ENCODE measurements around the gene PYGB. TPM values are rescaled to one million over a fixed set of nuclear protein-coding genes. Genes with fewer than 3 reads are reported as not detected.
"Not testable (repeated sequence)": the region's sequence is repeated elsewhere in the genome, so short reads cannot be mapped to it uniquely, and the experiment has no call there.

The PYGB gene
- total RNA-seq, 1 donor, result 194 TPM

- H3K9me3 ChIP-seq (ENCODE audit: low read depth, low read length), result no peaks in the 10 kb centered on the region
- no peak overlapping the region for H2AFZ ChIP-seq (ENCODE audit: low read length)
- H3K4me2 ChIP-seq (ENCODE audit: insufficient read depth, low read length), result peak overlapping the region; percentile 46
- peaks cover 47% of the 10 kb centered on the region for H3K79me2 ChIP-seq (ENCODE audit: insufficient read depth, low read length)
- TF ChIP-seq, protein P1, sequence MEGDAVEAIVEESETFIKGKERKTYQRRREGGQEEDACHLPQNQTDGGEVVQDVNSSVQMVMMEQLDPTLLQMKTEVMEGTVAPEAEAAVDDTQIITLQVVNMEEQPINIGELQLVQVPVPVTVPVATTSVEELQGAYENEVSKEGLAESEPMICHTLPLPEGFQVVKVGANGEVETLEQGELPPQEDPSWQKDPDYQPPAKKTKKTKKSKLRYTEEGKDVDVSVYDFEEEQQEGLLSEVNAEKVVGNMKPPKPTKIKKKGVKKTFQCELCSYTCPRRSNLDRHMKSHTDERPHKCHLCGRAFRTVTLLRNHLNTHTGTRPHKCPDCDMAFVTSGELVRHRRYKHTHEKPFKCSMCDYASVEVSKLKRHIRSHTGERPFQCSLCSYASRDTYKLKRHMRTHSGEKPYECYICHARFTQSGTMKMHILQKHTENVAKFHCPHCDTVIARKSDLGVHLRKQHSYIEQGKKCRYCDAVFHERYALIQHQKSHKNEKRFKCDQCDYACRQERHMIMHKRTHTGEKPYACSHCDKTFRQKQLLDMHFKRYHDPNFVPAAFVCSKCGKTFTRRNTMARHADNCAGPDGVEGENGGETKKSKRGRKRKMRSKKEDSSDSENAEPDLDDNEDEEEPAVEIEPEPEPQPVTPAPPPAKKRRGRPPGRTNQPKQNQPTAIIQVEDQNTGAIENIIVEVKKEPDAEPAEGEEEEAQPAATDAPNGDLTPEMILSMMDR (IDR thresholded peaks at IDR 0.05; ENCODE audit: extremely low read depth, low read depth, low read length), result no peak
- H3K27ac ChIP-seq (ENCODE audit: low read depth, low read length), result peak overlapping the region; percentile 43
- peaks cover 12% of the 10 kb centered on the region for H4K20me1 ChIP-seq (ENCODE audit: insufficient read depth, low read length)
- H3K4me1 ChIP-seq (ENCODE audit: insufficient read depth, low read length), result peaks cover 18% of the 10 kb centered on the region
- peaks cover 8% of the 10 kb centered on the region for H3K36me3 ChIP-seq (ENCODE audit: insufficient read depth, low read length)
- H3K27me3 ChIP-seq (ENCODE audit: insufficient read depth, low read length), result no peaks in the 10 kb centered on the region
- no peak for DNase-seq (ENCODE audit: insufficient read length, low spot score, missing footprints)
- H3K4me3 ChIP-seq (ENCODE audit: insufficient read depth, low read length), result no peak overlapping the region
These were observed 79.8 kb downstream of the PYGB start for GRCh38 chr20:25327521-25328235.

DNA sequence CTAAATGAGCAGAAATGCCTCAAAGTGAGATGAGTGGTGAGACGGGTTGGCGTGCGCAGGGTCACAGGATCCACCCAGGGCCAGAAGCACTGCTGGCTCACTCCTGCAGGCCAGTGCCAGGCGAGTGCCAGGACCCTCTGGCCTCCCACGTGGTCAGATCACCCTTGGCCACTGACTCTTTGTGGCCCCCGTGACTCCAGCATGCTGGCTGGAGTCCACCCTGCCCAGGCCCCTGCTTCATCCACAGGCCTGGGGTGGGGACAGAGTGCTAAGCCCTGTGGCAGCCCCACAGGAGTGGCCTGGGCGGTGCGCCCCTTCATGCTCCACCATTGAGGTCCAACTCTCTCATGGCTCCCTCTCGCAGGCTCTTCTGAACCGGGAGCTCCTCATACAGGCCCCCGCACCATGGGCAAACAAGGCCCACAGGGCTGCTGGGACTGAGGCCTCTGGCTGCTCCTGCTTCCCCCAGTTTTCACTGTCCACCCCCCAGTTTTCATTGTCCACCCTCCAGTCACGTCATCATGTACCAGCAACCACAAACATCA is 81.1 kb downstream of the PYGB start:
- Histone ChIP-seq H3K9me3 (ENCODE audit: low read depth, low read length) (no peaks in the 10 kb centered on the region), H3K4me3 (ENCODE audit: insufficient read depth, low read length) (no peak overlapping the region), H3K4me2 (ENCODE audit: insufficient read depth, low read length) (no peak overlapping the region), H3K36me3 (ENCODE audit: insufficient read depth, low read length) (no peaks in the 10 kb centered on the region), H3K79me2 (ENCODE audit: insufficient read depth, low read length) (peaks cover 39% of the 10 kb centered on the region), H2AFZ (ENCODE audit: low read length) (no peak overlapping the region), H4K20me1 (ENCODE audit: insufficient read depth, low read length) (peaks cover 12% of the 10 kb centered on the region), H3K4me1 (ENCODE audit: insufficient read depth, low read length) (peaks cover 18% of the 10 kb centered on the region), H3K27me3 (ENCODE audit: insufficient read depth, low read length) (no peaks in the 10 kb centered on the region), H3K27ac (ENCODE audit: low read depth, low read length) (peak overlapping the region; percentile 43)
- TF ChIP-seq, protein P1 (IDR thresholded peaks at IDR 0.05; ENCODE audit: extremely low read depth, low read depth, low read length), result no peak
- DNase-seq (ENCODE audit: insufficient read length, low spot score, missing footprints), result peak; percentile 58

- peaks cover 31% of the 10 kb centered on the region for H3K79me2 ChIP-seq (ENCODE audit: insufficient read depth, low read length)
- not testable (repeated sequence) for H4K20me1 ChIP-seq (ENCODE audit: insufficient read depth, low read length); H3K4me2 ChIP-seq (ENCODE audit: insufficient read depth, low read length); H3K27ac ChIP-seq (ENCODE audit: low read depth, low read length); DNase-seq (ENCODE audit: insufficient read length, low spot score, missing footprints); H3K9me3 ChIP-seq (ENCODE audit: low read depth, low read length); H2AFZ ChIP-seq (ENCODE audit: low read length); H3K4me1 ChIP-seq (ENCODE audit: insufficient read depth, low read length); H3K27me3 ChIP-seq (ENCODE audit: insufficient read depth, low read length); H3K4me3 ChIP-seq (ENCODE audit: insufficient read depth, low read length); H3K36me3 ChIP-seq (ENCODE audit: insufficient read depth, low read length)
These were observed 87.1 kb downstream of the PYGB start for GRCh38 chr20:25334972-25335371.

DNA sequence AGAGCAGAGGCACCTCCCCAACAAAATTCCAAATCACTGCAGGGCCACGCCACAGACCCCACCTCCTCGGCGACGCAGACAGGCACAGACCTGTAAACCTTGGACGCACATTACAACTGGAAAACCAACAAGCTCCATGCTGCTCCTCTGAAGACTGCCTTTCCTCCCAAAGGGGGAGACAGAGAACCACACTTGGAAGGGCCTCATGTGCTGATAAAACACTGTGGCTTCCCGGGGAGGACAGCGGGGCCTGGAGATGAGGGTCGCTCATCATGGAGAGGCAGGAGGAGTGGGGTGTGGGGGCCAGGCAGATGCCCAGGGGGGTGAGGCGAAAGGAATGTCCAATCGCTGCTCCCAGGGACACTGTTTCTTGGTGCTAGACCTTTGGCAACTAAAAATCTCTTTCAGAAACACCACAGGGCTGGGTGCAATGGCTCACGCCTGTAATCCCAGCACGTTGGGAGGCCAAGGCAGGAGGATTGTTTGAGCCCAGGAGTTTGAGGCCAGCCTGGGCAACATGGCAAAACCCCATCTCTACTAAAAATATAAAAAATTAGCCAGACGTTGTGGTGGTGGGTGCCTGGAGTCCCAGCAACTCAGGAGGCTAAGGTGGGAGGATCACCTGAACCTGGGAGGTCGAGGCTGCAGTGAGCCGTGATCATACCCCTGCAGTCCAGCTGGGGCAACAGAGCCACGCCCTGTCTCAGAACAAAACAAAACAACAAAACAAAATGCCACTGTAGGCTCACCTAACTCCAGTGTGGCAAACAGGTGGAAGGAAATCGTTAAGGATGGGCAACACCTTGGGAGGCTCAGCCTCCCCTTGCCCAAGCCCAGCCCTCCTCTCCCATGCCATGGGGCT is 88.9 kb downstream of the PYGB start:
- TF ChIP-seq, protein P1 (IDR thresholded peaks at IDR 0.05; ENCODE audit: extremely low read depth, low read depth, low read length), result peak; percentile 70
- H3K36me3 ChIP-seq (ENCODE audit: insufficient read depth, low read length), result no peaks in the 10 kb centered on the region
- no peaks in the 10 kb centered on the region for H3K4me1 ChIP-seq (ENCODE audit: insufficient read depth, low read length)
- H3K27me3 ChIP-seq (ENCODE audit: insufficient read depth, low read length), result no peaks in the 10 kb centered on the region
- H3K9me3 ChIP-seq (ENCODE audit: low read depth, low read length), result no peaks in the 10 kb centered on the region
- H3K4me2 ChIP-seq (ENCODE audit: insufficient read depth, low read length), result no peak overlapping the region
- H4K20me1 ChIP-seq (ENCODE audit: insufficient read depth, low read length), result peaks cover 8% of the 10 kb centered on the region
- H3K79me2 ChIP-seq (ENCODE audit: insufficient read depth, low read length), result peaks cover 48% of the 10 kb centered on the region
- no peak overlapping the region for H3K4me3 ChIP-seq (ENCODE audit: insufficient read depth, low read length)
- no peak overlapping the region for H3K27ac ChIP-seq (ENCODE audit: low read depth, low read length)
- DNase-seq (ENCODE audit: insufficient read length, low spot score, missing footprints), result peak; percentile 76
- no peak overlapping the region for H2AFZ ChIP-seq (ENCODE audit: low read length)
